SK-N-SH (cell line): Measurements from ENCODE around the gene APOC3. TPM values are rescaled to one million over a fixed set of nuclear protein-coding genes. Genes with fewer than 3 reads are reported as not detected.

ENCODE experiments used
- CTCF ChIA-PET: fragments of 300-600, 350-600 bp; formaldehyde crosslinking; extraction: SDS; loops from one replicate; lab custom pipeline; 2021; lab: Yijun Ruan, JAX
- POLR2A ChIA-PET: fragments of 350-600 bp; sonication (Branson Sonifier 250); formaldehyde crosslinking; extraction: SDS; loops from one replicate; lab custom pipeline; 2020; ENCODE audit warnings: antibody characterized with exemption, inconsistent platforms; lab: Yijun Ruan, JAX
- DNase-seq: peaks from one replicate; pipeline ENCODE4 v3.0.0; 2012
- H2AFZ ChIP-seq: fragments of 200-600 bp; sonication (generic); 2 replicates; pipeline ENCODE4 v1.8.1; 2016; ENCODE audit warnings: antibody characterized with exemption, mild to moderate bottlenecking, low read depth
- H3F3A ChIP-seq: fragments of 200-600 bp; sonication (generic); replicated peaks from 2 replicates; pipeline ENCODE3; 2016; ENCODE audit warnings: antibody characterized with exemption, mild to moderate bottlenecking; ENCODE audit not compliant: insufficient read depth
- H3K27ac ChIP-seq, 2 experiments: fragments of 200-500 bp in 1 of 2; fragments of 200-600 bp in 1 of 2; sonication (Bioruptor generic) in 1 of 2; sonication (generic), shearing (Covaris generic) in 1 of 2; 2 replicates each; pipeline versions ENCODE4 v1.5.1 to v1.6.1; 2014 to 2016; ENCODE audit warnings: low read depth in 2 of 2, inconsistent platforms in 1 of 2, low read length in 1 of 2, mild to moderate bottlenecking in 1 of 2, mixed read lengths in 1 of 2
- H3K27me3 ChIP-seq: fragments of 200-600 bp; sonication (generic), shearing (Covaris generic); 2 replicates; pipeline ENCODE4 v1.6.1; 2016; ENCODE audit warnings: mixed run types; ENCODE audit not compliant: insufficient read depth
- H3K36me3 ChIP-seq, 2 experiments: fragments of 200-500 bp in 1 of 2; fragments of 200-600 bp in 1 of 2; sonication (Bioruptor generic) in 1 of 2; sonication (generic) in 1 of 2; replicated peaks in 1 of 2; 2 replicates each; pipeline versions ENCODE3 to v1.5.1; 2014 to 2016; ENCODE audit warnings: low read length in 1 of 2, mild to moderate bottlenecking in 1 of 2; ENCODE audit not compliant: insufficient read depth in 2 of 2, control insufficient read depth in 1 of 2
- H3K4me1 ChIP-seq, 2 experiments: fragments of 200-500 bp in 1 of 2; fragments of 200-600 bp in 1 of 2; sonication (Bioruptor generic) in 1 of 2; sonication (generic), shearing (Covaris generic) in 1 of 2; 2 replicates each; pipeline versions ENCODE4 v1.5.1 to v1.6.1; 2014 to 2016; ENCODE audit warnings: low read depth in 1 of 2, low read length in 1 of 2, mixed run types in 1 of 2; ENCODE audit not compliant: insufficient read depth in 2 of 2, control insufficient read depth in 1 of 2
- H3K4me2 ChIP-seq: fragments of 200-600 bp; sonication (generic), shearing (Covaris generic); 2 replicates; pipeline ENCODE4 v1.6.1; 2017; ENCODE audit warnings: mixed run types
- H3K4me3 ChIP-seq, 2 experiments: fragments of 200-500 bp in 1 of 2; fragments of 200-600 bp in 1 of 2; sonication (Bioruptor generic) in 1 of 2; sonication (generic), shearing (Covaris generic) in 1 of 2; 2 replicates each; pipeline versions ENCODE4 v1.5.1 to v1.8.1; 2014 to 2016; ENCODE audit warnings: low read depth in 2 of 2, inconsistent platforms in 1 of 2, low read length in 1 of 2, mild to moderate bottlenecking in 1 of 2, mixed read lengths in 1 of 2, moderate library complexity in 1 of 2
- H3K79me2 ChIP-seq: fragments of 200-600 bp; sonication (generic); 2 replicates; pipeline ENCODE4 v1.8.1; 2017; ENCODE audit warnings: mild to moderate bottlenecking; ENCODE audit not compliant: insufficient read depth
- H3K9ac ChIP-seq: fragments of 200-600 bp; sonication (generic); 2 replicates; pipeline ENCODE4 v1.6.1; 2017; ENCODE audit warnings: mixed run types
- H3K9me2 ChIP-seq: fragments of 200-600 bp; sonication (generic); 2 replicates; pipeline ENCODE4 v1.6.1; 2017; ENCODE audit warnings: mixed run types
- H3K9me3 ChIP-seq: fragments of 200-600 bp; sonication (generic); 2 replicates; pipeline ENCODE4 v1.6.1; 2017; ENCODE audit warnings: mixed run types, mild to moderate bottlenecking, moderate library complexity
- H4K20me1 ChIP-seq: fragments of 200-600 bp; sonication (generic); 2 replicates; pipeline ENCODE4 v1.6.1; 2017; ENCODE audit warnings: mild to moderate bottlenecking, mixed run types; ENCODE audit not compliant: insufficient read depth
- CTCF ChIP-seq: fragments of 200-600 bp; sonication (generic); IDR thresholded peaks from 2 replicates; pipeline ENCODE4 v1.6.1; 2017; ENCODE audit warnings: antibody characterized with exemption, mild to moderate bottlenecking, moderate library complexity
- EZH2phosphoT487 ChIP-seq: fragments of 200-600 bp; sonication (generic); IDR thresholded peaks from 2 replicates; pipeline ENCODE4 v1.6.1; 2017; ENCODE audit warnings: low read depth, mixed run types, mild to moderate bottlenecking, antibody characterized with exemption, moderate library complexity, borderline replicate concordance
- FOXM1 ChIP-seq: IDR thresholded peaks from 2 replicates; pipeline ENCODE4 v1.4.0; 2012; ENCODE audit warnings: low read depth, mild to moderate bottlenecking
- GABPA ChIP-seq: IDR thresholded peaks from 2 replicates; pipeline ENCODE4 v1.4.0; 2012; ENCODE audit warnings: low read depth, mild to moderate bottlenecking
- REST ChIP-seq: IDR thresholded peaks from 2 replicates; pipeline ENCODE4 v1.6.1; 2012; ENCODE audit warnings: mild to moderate bottlenecking, low read depth, low read length, moderate library complexity
- TCF12 ChIP-seq: IDR thresholded peaks from 2 replicates; pipeline ENCODE4 v1.4.0; 2012
- WGBS: methylation state at CpG from one replicate; pipeline ENCODE4 v1.1.6; 2017; ENCODE audit warnings: low lambda C conversion rate; 5-methylcytosine and 5-hydroxymethylcytosine counted together
- polyA plus RNA-seq, 3 experiments: library from polyadenylated mRNA; depleted of rRNA; stranded (reverse); fragments of >200 nt; gene quantifications; 2 replicates each; pipeline ENCODE4 v1.2.3, GENCODE V29; 2012

Gene APOC3
- polyA plus RNA-seq, 1 of the 3 experiments (the other 2 are of a cell fraction) = not detected

- Histone ChIP-seq H3K4me2 (no peak overlapping the region), H4K20me1 (no peaks in the 10 kb centered on the region), H3K27me3 (no peaks in the 10 kb centered on the region), H3K79me2 (no peaks in the 10 kb centered on the region), H3F3A (no peaks in the 10 kb centered on the region), H3K36me3 (peaks cover 5 to 19% of the 10 kb centered on the region in 2 experiments), H2AFZ (no peak overlapping the region), H3K9ac (no peak overlapping the region), H3K4me3 (no peak overlapping the region), H3K9me2 (no peaks in the 10 kb centered on the region), H3K9me3 (no peaks in the 10 kb centered on the region), H3K4me1 (peaks cover 0 to 16% of the 10 kb centered on the region in 2 experiments; a peak in 1 of 4 replicates), H3K27ac (no peak overlapping the region)
- WGBS = 83% methylated on average over 6 of the region's 6 CpGs
- no peak for DNase-seq
- ChIA-PET CTCF (interaction anchor here (0.7 to 1.3 kb wide), 2 partner anchors 8 to 17 kb away, joined by 3 read pairs; partner anchors contain the start of gene APOA4), POLR2A (no interaction called here)
- peak; percentile 22 for TF ChIP-seq CTCF
- TF ChIP-seq TCF12 = no peak
- no peak for TF ChIP-seq GABPA
Observed at GRCh38 chr11:116840224-116840745, 10.6 kb downstream of the APOC3 start.

GRCh38 chr11:116840746-116841296 lies 11.1 kb downstream of the APOC3 start:
- no peaks in the 10 kb centered on the region for H3K79me2 ChIP-seq
- H4K20me1 ChIP-seq = no peaks in the 10 kb centered on the region
- H3K4me3 ChIP-seq = no peak overlapping the region
- H3F3A ChIP-seq = no peaks in the 10 kb centered on the region
- no peaks in the 10 kb centered on the region for H3K27me3 ChIP-seq
- H3K9me3 ChIP-seq = no peaks in the 10 kb centered on the region
- CTCF ChIA-PET = interaction anchor here (0.7 kb wide), 1 partner anchor 39 kb away, joined by 3 read pairs; no protein-coding TSS in a partner anchor
- peaks cover 5 to 23% of the 10 kb centered on the region in 2 experiments for H3K36me3 ChIP-seq
- no peak overlapping the region for H3K27ac ChIP-seq
- peaks cover 0 to 16% of the 10 kb centered on the region in 2 experiments; a peak in 1 of 4 replicates for H3K4me1 ChIP-seq
- 87% methylated on average over 8 of the region's 9 CpGs for WGBS
- no peak overlapping the region for H3K4me2 ChIP-seq
- no peak overlapping the region for H2AFZ ChIP-seq
- no peak overlapping the region for H3K9ac ChIP-seq
- DNase-seq = no peak
- H3K9me2 ChIP-seq = no peaks in the 10 kb centered on the region
- no peak for TF ChIP-seq REST
- no peak for TF ChIP-seq FOXM1
- TF ChIP-seq EZH2phosphoT487 = no peak
- no peak for TF ChIP-seq TCF12
- POLR2A ChIA-PET = no interaction called here
